Peyer's patch (tissue), 4 donors: ENCODE results near the gene ADAMTS2.

Experiments used
- CTCF ChIP-seq, 6 experiments: fragments of 450-650 bp in 4 of 6; fragments of 200-600 bp in 2 of 6; sonication (generic) in 1 of 6; IDR thresholded peaks; one replicate each; pipeline ENCODE4 v1.5.1; 2017 to 2019; ENCODE audit warnings: antibody characterized with exemption in 6 of 6, mild to moderate bottlenecking in 3 of 6, moderate library complexity in 1 of 6
- POLR2A ChIP-seq, 2 donors: fragments of 450-650 bp; IDR thresholded peaks; one replicate each; pipeline ENCODE4 v1.5.1; 2017; ENCODE audit warnings: antibody characterized with exemption in 2 of 2, mild to moderate bottlenecking in 2 of 2, moderate library complexity in 2 of 2

GRCh38 chr5:179275941-179276837, 69.1 kb downstream of the ADAMTS2 start:
- TF ChIP-seq CTCF (IDR thresholded peaks at IDR 0.05), result no peak
- TF ChIP-seq POLR2A (IDR thresholded peaks at IDR 0.05), result no peak
